ENCODE measurements around the gene DYNLL2. TPM values are rescaled to one million over a fixed set of nuclear protein-coding genes. Genes with fewer than 3 reads are reported as not detected.
A peak's percentile ranks its signal among the peaks of the same experiment; 100 is the strongest.
"Not testable (repeated sequence)": the region's sequence is repeated elsewhere in the genome, so short reads cannot be mapped to it uniquely, and the experiment has no call there.

The DYNLL2 gene
- total RNA-seq, 2 experiments from 2014 or later = 21.3 to 28.3 TPM

DNA sequence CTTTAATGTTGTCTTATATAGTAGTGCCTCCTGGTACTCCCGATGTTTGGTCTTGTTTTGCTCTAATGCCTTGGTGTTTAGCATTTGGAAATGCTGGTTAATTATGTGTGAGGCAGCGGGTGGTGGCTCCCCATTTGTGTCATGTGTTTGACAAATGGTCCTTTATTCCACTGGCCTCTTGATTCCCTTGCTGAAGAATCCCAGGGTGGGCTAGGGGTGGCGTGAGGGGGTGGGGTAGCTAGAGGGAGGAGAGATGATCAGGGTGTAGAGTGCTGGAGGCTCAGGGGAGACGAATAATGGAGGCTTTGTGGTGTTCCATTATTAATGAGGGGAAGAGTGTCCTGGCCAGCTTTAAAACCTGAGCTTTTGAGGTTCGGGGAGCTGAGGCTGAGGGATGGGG, 5.4 kb downstream of the DYNLL2 start:
- H3K4me3 Mint-ChIP-seq = no peak overlapping the region
- peaks cover 64% of the 10 kb centered on the region for H3K36me3 Mint-ChIP-seq (ENCODE audit: low read depth)
- no peaks in the 10 kb centered on the region for H3K27me3 Mint-ChIP-seq
- no peak overlapping the region for H3K27ac Mint-ChIP-seq
- DNase-seq = no peak
- intact Hi-C loops (cut with DNase I, micrococcal nuclease) = loop anchor here in 1 of 2 experiments (10.0 kb wide), 1 partner anchor 1254 kb away; the partner anchor contains the start of genes C17orf67 and DGKE
- ChIA-PET POLR2A (no interaction called here), CTCF (interaction anchor here (1.0 to 2.7 kb wide), 2 partner anchors 9 to 89 kb away, joined by 3 to 9 read pairs; no protein-coding TSS in a partner anchor)
- no peaks in the 10 kb centered on the region for H3K9me3 Mint-ChIP-seq (ENCODE audit: low read depth)
- peaks cover 51% of the 10 kb centered on the region for H3K4me1 Mint-ChIP-seq
- no peak for ATAC-seq

GRCh38 chr17:58089111-58089510, 5.9 kb downstream of the DYNLL2 start:
- H3K27ac Mint-ChIP-seq = peak overlapping the region; percentile 6
- H3K9me3 Mint-ChIP-seq (ENCODE audit: low read depth) = no peaks in the 10 kb centered on the region
- H3K36me3 Mint-ChIP-seq (ENCODE audit: low read depth) = peaks cover 68% of the 10 kb centered on the region
- DNase-seq (no peak), ATAC-seq (no peak)
- H3K4me1 Mint-ChIP-seq = peaks cover 51% of the 10 kb centered on the region
- intact Hi-C loops (cut with DNase I, micrococcal nuclease) = loop anchor here in 1 of 2 experiments (10.0 kb wide), 1 partner anchor 1254 kb away; the partner anchor contains the start of genes C17orf67 and DGKE
- ChIA-PET POLR2A (no interaction called here), CTCF (interaction anchor here (1.0 to 2.7 kb wide), 2 partner anchors 8 to 90 kb away, joined by 3 to 9 read pairs; no protein-coding TSS in a partner anchor)
- no peak overlapping the region for H3K4me3 Mint-ChIP-seq
- H3K27me3 Mint-ChIP-seq = no peaks in the 10 kb centered on the region

DNA sequence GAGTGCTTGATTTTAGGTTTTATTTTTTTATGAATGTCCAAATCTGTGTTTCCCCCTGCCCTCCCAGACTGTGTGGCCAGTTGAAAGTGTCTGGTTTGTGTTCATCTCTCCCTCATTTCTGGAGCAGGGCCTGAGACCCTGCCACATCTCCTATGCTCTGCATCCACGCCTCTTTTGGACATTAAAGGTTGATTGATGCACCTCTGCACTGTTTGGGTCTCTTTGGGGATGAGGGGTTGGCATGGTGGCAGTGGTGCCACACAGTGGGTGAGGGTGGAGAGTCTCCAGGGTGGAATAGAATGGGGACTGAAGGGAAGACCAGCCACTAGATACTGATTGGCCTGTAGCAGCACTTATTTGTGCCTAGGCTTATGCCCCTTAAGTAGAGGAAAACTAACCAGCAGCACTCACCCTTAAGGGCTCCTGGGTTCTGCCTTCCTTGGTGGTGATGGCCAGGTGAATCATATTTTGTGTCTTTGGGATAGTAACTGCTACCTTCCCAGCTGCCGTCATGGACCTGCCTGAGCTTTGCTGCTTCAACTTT, 7.9 kb downstream of the DYNLL2 start:
- ChIA-PET POLR2A (interaction anchor here (1.0 kb wide), 1 partner anchor 92 kb away, joined by 4 read pairs; no protein-coding TSS in a partner anchor), CTCF (interaction anchor here (0.6 to 0.8 kb wide), 3 partner anchors 91 to 498 kb away, joined by 3 read pairs; no protein-coding TSS in a partner anchor)
- Mint-ChIP-seq H3K36me3 (ENCODE audit: low read depth) (peaks cover 59% of the 10 kb centered on the region), H3K27ac (no peak overlapping the region), H3K4me1 (peaks cover 37% of the 10 kb centered on the region), H3K9me3 (ENCODE audit: low read depth) (no peaks in the 10 kb centered on the region), H3K27me3 (no peaks in the 10 kb centered on the region), H3K4me3 (no peak overlapping the region)
- ATAC-seq (no peak), DNase-seq (no peak)
- intact Hi-C loops (cut with DNase I, micrococcal nuclease) = no loop called here

DNA sequence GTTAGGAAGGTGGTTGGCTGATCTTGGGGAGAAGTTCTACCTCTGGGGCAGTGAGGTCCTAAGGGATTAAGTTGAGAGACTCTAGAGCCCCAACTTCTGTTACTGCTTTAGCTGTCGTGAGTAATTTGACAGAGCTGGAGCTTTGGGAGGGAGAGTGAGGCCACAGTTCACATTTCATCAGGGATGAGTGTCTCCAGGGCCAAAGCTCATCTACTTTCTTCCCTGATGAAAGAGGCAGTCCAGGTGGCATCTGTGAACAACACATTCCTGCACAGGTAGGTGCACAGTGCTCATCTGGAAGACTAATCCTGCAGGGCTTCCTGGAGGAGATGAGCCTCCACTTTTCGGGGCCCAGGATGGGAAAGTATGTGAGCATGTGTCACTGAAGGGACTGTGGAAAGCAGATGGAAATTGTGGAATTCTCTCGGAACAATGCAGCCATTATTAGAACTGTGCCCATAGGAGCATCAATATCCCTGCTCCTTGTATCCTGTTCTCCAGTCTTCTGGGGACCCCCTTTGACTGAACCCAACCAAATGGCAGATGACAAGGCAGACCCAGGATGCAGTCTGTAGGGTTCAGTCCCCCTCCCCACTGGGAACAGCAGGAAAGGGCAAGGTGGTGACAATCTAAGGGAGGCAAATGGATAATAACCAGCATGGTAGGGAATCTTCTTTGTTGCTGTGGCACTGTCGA, 9.0 kb downstream of the DYNLL2 start:
- intact Hi-C loops (cut with DNase I, micrococcal nuclease) = no loop called here
- Mint-ChIP-seq H3K4me3 (no peak overlapping the region), H3K9me3 (ENCODE audit: low read depth) (no peaks in the 10 kb centered on the region), H3K4me1 (peaks cover 25% of the 10 kb centered on the region), H3K27me3 (no peaks in the 10 kb centered on the region), H3K36me3 (ENCODE audit: low read depth) (peaks cover 50% of the 10 kb centered on the region), H3K27ac (no peak overlapping the region)
- DNase-seq (no peak), ATAC-seq (no peak)
- CTCF ChIA-PET = interaction anchor here (0.6 to 1.5 kb wide), 2 partner anchors 20 to 497 kb away, joined by 3 to 4 read pairs; no protein-coding TSS in a partner anchor
- POLR2A ChIA-PET = interaction anchor here (0.6 to 1.0 kb wide), 3 partner anchors 9 to 824 kb away, joined by 3 to 4 read pairs (median 3); partner anchors contain the start of gene DYNLL2

DNA sequence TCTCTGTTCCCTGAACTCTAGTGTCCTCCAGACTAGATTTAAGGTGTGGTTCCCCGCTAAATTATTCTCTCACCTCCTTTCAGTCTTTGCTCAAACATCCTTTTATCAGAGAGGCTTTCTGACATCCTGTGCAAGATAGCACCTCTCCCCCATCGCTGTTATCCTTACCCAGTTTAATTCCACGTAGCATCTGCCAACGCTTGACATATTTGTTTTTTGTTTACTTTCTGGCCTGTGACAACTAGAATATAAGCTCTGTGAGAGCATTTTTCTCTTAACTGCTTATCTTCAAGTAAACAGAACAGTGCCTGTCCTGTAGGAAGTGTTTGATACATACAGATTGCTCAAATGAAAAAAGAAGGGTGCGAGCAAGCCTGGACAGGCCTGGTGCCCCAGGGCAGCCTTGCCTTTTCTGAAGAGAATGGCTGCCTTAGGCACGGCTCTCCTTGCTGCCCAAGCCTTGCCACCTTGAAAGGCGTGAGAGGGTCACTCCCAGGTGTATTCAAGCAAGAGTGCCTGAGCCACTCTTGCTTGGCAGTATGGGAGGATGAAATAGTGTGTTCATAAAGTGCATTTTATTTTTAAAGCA, 9.7 kb downstream of the DYNLL2 start:
- Mint-ChIP-seq H3K27ac (no peak overlapping the region), H3K36me3 (ENCODE audit: low read depth) (peaks cover 45% of the 10 kb centered on the region), H3K9me3 (ENCODE audit: low read depth) (no peaks in the 10 kb centered on the region), H3K27me3 (no peaks in the 10 kb centered on the region), H3K4me1 (peaks cover 19% of the 10 kb centered on the region), H3K4me3 (no peak overlapping the region)
- intact Hi-C loops (cut with DNase I, micrococcal nuclease) = no loop called here
- ChIA-PET POLR2A (no interaction called here), CTCF (interaction anchor here (1.5 kb wide), 1 partner anchor 19 kb away, joined by 4 read pairs; no protein-coding TSS in a partner anchor)
- no peak for ATAC-seq
- DNase-seq = no peak

DNA sequence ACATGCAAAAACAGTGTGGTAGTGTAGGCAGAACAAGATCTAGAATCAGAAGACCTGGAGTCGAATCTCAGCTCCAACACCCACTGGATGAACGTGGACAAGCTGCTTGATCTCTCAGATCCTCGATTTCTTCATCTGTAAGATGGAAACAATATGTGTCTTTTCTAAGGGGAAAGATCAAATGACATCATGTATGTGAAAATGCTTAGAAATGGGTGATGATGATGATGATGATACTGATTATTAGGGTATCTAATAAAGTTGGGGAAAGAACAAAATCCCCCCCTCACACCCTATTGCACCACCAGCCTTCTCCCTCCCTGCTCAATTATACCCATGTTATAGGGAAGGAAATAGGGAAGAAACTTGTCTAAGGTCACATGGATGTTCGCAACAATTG, 10.9 kb downstream of the DYNLL2 start:
- no peak for DNase-seq
- ATAC-seq = no peak
- intact Hi-C loops (cut with DNase I, micrococcal nuclease) = no loop called here
- ChIA-PET CTCF (interaction anchor here (0.6 to 0.7 kb wide), 2 partner anchors 27 to 166 kb away, joined by 3 read pairs; no protein-coding TSS in a partner anchor), POLR2A (interaction anchor here (0.6 kb wide), 1 partner anchor 13 kb away, joined by 3 read pairs; no protein-coding TSS in a partner anchor)
- no peaks in the 10 kb centered on the region for H3K9me3 Mint-ChIP-seq (ENCODE audit: low read depth)
- no peak overlapping the region for H3K4me3 Mint-ChIP-seq
- H3K4me1 Mint-ChIP-seq = peaks cover 12% of the 10 kb centered on the region
- H3K27me3 Mint-ChIP-seq = no peaks in the 10 kb centered on the region
- peaks cover 32% of the 10 kb centered on the region for H3K36me3 Mint-ChIP-seq (ENCODE audit: low read depth)
- no peak overlapping the region for H3K27ac Mint-ChIP-seq

DNA sequence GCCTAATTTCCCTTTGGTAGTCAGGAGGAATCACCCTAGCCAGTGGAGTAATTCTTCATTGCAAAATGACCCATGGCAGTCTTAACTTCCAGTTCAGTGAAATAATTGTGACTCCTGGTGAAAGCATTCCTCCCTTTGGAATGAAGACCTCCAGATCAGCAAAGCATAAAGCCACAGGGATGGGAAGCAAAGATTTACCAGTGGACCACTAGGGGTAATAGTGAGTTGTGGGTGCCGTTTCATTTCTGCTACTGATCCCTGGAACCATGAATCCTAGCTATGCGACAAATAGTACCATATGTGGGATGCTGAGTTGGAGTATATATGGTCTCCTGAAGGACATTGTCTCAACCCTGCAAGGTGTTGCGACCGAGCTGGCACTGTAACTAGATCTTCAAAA, 13.7 kb downstream of the DYNLL2 start:
- POLR2A ChIA-PET = no interaction called here
- ATAC-seq = no peak
- Mint-ChIP-seq H3K4me3 (no peak overlapping the region), H3K9me3 (ENCODE audit: low read depth) (no peaks in the 10 kb centered on the region), H3K36me3 (ENCODE audit: low read depth) (peaks cover 13% of the 10 kb centered on the region), H3K27me3 (no peaks in the 10 kb centered on the region), H3K4me1 (peaks cover 5% of the 10 kb centered on the region), H3K27ac (no peak overlapping the region)
- intact Hi-C loops (cut with DNase I, micrococcal nuclease) = no loop called here
- CTCF ChIA-PET = interaction anchor here (0.7 to 2.5 kb wide), 10 partner anchors 8 to 204 kb away, joined by 3 to 10 read pairs (median 3); partner anchors contain the start of gene DYNLL2
- DNase-seq = no peak

DNA sequence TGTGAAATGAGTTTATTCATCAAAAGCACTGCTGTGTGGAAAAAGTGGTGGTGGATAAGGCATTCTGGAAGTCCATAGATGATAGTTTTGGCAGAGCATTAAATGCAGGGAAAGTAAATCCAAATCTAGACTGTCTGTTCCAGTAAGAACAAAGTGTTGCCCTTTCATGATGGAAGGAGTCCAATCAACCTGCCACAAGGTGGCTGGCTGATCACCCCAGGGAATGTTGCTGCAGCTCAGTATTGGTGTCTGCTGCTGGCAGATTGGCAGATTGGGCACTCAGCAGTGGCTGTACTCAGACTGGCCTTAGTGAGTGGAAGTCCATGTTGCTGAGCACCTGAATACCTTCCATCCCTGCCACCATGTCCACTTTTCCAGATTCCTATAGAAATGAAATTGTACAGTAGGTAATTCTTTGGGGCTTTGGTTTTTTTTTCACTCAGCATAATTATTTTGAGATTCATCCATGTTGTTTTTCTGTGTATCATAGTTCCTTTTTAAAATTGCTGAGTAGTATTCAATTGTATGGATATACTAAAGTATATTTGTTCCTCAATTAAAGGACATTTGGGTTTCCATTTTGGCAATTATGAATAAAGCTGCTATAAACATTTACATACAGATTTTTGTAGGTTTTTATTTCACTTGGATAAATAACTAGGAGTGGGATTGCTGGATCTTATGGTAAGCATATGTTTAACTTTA, 14.3 kb downstream of the DYNLL2 start:
- CTCF ChIA-PET = interaction anchor here (0.6 to 2.5 kb wide), 7 partner anchors 8 to 205 kb away, joined by 3 to 10 read pairs (median 3); no protein-coding TSS in a partner anchor
- Mint-ChIP-seq H3K27me3 (no peaks in the 10 kb centered on the region), H3K36me3 (ENCODE audit: low read depth) (peaks cover 11% of the 10 kb centered on the region), H3K9me3 (ENCODE audit: low read depth) (no peaks in the 10 kb centered on the region), H3K27ac (no peak overlapping the region), H3K4me1 (peaks cover 5% of the 10 kb centered on the region), H3K4me3 (no peak overlapping the region)
- DNase-seq (no peak), ATAC-seq (no peak)
- intact Hi-C loops (cut with DNase I, micrococcal nuclease) = no loop called here
- POLR2A ChIA-PET = interaction anchor here (0.6 kb wide), 1 partner anchor 11 kb away, joined by 4 read pairs; no protein-coding TSS in a partner anchor

DNA sequence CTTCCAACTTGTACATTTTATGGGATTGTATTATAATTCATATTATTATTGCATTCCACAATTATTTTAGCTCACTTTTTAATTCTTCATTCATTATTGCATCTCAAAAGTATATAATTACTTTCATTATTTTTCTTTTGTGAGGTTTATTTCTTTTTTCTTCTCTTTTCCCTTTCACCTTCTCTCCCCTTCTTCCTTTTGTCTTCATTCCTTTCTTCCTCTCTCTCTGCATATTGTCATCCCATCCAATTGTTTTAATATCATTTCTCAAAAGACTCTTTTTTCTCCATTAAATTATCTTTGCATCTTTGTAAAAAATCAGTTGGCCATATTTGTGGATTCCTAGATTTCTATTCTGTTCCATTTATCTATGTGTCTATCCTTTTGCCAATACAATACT, 17.3 kb downstream of the DYNLL2 start:
- H3K36me3 Mint-ChIP-seq (ENCODE audit: low read depth) = no peaks in the 10 kb centered on the region
- intact Hi-C loops (cut with DNase I, micrococcal nuclease) = no loop called here
- H3K4me3 Mint-ChIP-seq = no peak overlapping the region
- ATAC-seq (no peak), DNase-seq (no peak)
- no peak overlapping the region for H3K27ac Mint-ChIP-seq
- ChIA-PET CTCF (interaction anchor here (0.5 to 1.6 kb wide), 5 partner anchors 12 to 101 kb away, joined by 3 to 4 read pairs (median 3); no protein-coding TSS in a partner anchor), POLR2A (no interaction called here)
- H3K9me3 Mint-ChIP-seq (ENCODE audit: low read depth) = no peaks in the 10 kb centered on the region
- H3K27me3 Mint-ChIP-seq = no peaks in the 10 kb centered on the region
- peaks cover 3% of the 10 kb centered on the region for H3K4me1 Mint-ChIP-seq

GRCh38 chr17:58101898-58102297, 18.7 kb downstream of the DYNLL2 start:
- H3K27ac Mint-ChIP-seq; ATAC-seq; H3K4me3 Mint-ChIP-seq; POLR2A ChIA-PET; H3K4me1 Mint-ChIP-seq; DNase-seq; intact Hi-C loops (cut with DNase I, micrococcal nuclease); H3K9me3 Mint-ChIP-seq (ENCODE audit: low read depth); H3K27me3 Mint-ChIP-seq; H3K36me3 Mint-ChIP-seq (ENCODE audit: low read depth): not testable (repeated sequence)
- CTCF ChIA-PET = interaction anchor here (0.6 to 2.2 kb wide), 9 partner anchors 10 to 899 kb away, joined by 3 to 8 read pairs (median 4); no protein-coding TSS in a partner anchor

- DNase-seq (no peak), ATAC-seq (no peak)
- H3K27me3 Mint-ChIP-seq = no peaks in the 10 kb centered on the region
- H3K4me3 Mint-ChIP-seq = no peak overlapping the region
- ChIA-PET CTCF (interaction anchor here (1.0 kb wide), 1 partner anchor 8 kb away, joined by 3 read pairs; no protein-coding TSS in a partner anchor), POLR2A (no interaction called here)
- no peaks in the 10 kb centered on the region for H3K4me1 Mint-ChIP-seq
- no peak overlapping the region for H3K27ac Mint-ChIP-seq
- no peaks in the 10 kb centered on the region for H3K36me3 Mint-ChIP-seq (ENCODE audit: low read depth)
- intact Hi-C loops (cut with DNase I, micrococcal nuclease) = no loop called here
- no peaks in the 10 kb centered on the region for H3K9me3 Mint-ChIP-seq (ENCODE audit: low read depth)
These were observed 21.9 kb downstream of the DYNLL2 start for GRCh38 chr17:58105093-58105492.

Data from activated CD4-positive, alpha-beta T cell treated with anti-CD3 and anti-CD28 coated beads for 36 hours (primary cell).